ENCODE data around the gene RTKN. TPM values are rescaled to one million over a fixed set of nuclear protein-coding genes. Genes with fewer than 3 reads are reported as not detected.
"Not testable (repeated sequence)": the region's sequence is repeated elsewhere in the genome, so short reads cannot be mapped to it uniquely, and the experiment has no call there.

RTKN gene
- total RNA-seq, 3 donors from 2014 or later = 0.47 to 1.0 (median 0.71) TPM

DNA sequence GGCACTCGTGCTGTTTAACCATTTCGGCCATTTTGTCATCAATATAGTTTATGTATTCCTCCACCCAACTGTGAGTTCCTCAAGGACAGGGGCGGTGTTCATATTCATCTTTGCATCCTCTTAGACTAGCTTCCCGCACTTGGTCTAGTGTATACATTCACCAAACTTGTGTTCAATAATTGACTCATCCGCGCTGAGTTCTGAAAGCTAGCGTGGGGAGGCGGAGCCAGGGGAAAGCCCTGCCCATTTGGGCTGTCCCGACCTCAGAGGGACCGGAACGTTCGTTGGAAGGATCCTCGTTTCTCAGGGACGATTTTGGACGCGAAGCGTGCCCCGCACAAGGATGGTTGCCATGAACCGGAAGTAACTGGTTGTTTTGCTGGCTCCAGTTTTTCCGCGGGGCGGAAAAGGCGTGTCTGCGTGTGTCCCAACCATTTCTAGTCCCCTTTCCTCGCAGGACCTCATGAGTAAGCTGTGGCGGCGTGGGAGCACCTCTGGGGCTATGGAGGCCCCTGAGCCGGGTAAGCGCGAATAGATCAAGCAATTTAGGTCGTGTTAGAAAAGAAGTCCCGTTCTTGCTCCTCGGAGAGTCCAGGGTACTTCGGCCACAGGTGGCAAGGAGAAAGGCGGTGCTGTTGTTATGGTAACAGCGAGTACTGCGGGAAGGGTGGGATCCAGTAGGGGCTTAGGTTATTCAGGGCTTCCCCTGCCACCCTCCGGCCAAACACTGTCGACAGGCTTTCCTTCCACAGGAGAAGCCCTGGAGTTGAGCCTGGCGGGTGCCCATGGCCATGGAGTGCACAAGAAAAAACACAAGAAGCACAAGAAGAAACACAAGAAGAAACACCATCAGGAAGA is 13.1 kb upstream of the RTKN start, which contains the start of gene INO80B:
TSS of gene INO80B (plus strand) at position 434 of the 858 bp plus-strand sequence. CDS start at position 464, 30 bp downstream.
- DNase-seq = peak; percentile 97
- Mint-ChIP-seq H3K27me3 (ENCODE audit: low read depth) (no peaks in the 10 kb centered on the region), H3K9me3 (no peaks in the 10 kb centered on the region), H3K36me3 (ENCODE audit: insufficient read depth) (peaks cover 14% of the 10 kb centered on the region), H3K4me1 (ENCODE audit: low read depth) (peaks cover 59% of the 10 kb centered on the region), H3K4me3 (peak within 1 kb of the TSS; percentile 100)
- peak; percentile 55 to 58 for ATAC-seq

DNA sequence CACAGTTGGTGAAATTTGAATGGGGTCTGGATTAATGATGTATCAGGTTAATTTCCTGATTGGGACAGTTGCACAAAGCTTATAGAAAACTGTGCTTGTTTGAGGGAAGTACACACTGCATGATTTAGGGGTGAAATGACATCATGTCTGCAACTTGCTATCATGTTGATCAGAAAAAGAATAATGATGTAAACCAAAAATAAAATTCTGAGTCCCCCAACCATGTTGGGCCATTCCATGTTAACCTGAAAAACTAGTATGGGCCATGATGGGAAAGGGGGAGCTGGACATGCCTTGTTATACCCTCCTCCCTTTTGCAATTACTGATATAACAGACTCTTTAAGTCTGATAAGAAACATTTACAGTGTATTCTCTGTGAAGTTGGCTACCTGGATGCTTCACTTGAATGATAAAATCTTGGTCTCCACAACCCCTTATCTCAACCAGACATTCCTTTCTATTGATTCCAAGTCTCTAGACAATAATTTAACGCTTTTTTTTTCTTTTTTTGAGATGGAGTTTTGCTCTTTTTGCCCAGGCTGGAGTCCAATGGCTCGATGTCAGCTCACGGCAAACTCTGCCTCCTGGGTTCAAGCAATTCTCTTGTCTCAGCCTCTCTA is 8.9 kb upstream of the RTKN start:
- H3K4me1 Mint-ChIP-seq (ENCODE audit: low read depth) = peaks cover 25% of the 10 kb centered on the region
- no peaks in the 10 kb centered on the region for H3K27me3 Mint-ChIP-seq (ENCODE audit: low read depth)
- no peak for DNase-seq
- no peak for ATAC-seq
- no peaks in the 10 kb centered on the region for H3K9me3 Mint-ChIP-seq
- H3K36me3 Mint-ChIP-seq (ENCODE audit: insufficient read depth) = peaks cover 7% of the 10 kb centered on the region
- H3K4me3 Mint-ChIP-seq = no peak overlapping the region

GRCh38 chr2:74448771-74449170 is 7.0 kb upstream of the RTKN start:
- no peak for DNase-seq
- Mint-ChIP-seq H3K27me3 (ENCODE audit: low read depth) (peaks cover 10% of the 10 kb centered on the region), H3K4me1 (ENCODE audit: low read depth) (peaks cover 10% of the 10 kb centered on the region), H3K9me3 (no peaks in the 10 kb centered on the region), H3K4me3 (no peak overlapping the region), H3K36me3 (ENCODE audit: insufficient read depth) (no peaks in the 10 kb centered on the region)
- no peak for ATAC-seq

- no peak for DNase-seq
- no peak for ATAC-seq
- Mint-ChIP-seq H3K4me1 (ENCODE audit: low read depth) (peaks cover 2% of the 10 kb centered on the region), H3K27me3 (ENCODE audit: low read depth) (peaks cover 12% of the 10 kb centered on the region), H3K4me3 (no peak overlapping the region), H3K9me3 (no peaks in the 10 kb centered on the region), H3K36me3 (ENCODE audit: insufficient read depth) (no peaks in the 10 kb centered on the region)
Measured at GRCh38 chr2:74447230-74447999, 5.7 kb upstream of the RTKN start.

GRCh38 chr2:74444498-74445318 is 3.0 kb upstream of the RTKN start:
- H3K4me1 Mint-ChIP-seq (ENCODE audit: low read depth) = peaks cover 9% of the 10 kb centered on the region

DNA sequence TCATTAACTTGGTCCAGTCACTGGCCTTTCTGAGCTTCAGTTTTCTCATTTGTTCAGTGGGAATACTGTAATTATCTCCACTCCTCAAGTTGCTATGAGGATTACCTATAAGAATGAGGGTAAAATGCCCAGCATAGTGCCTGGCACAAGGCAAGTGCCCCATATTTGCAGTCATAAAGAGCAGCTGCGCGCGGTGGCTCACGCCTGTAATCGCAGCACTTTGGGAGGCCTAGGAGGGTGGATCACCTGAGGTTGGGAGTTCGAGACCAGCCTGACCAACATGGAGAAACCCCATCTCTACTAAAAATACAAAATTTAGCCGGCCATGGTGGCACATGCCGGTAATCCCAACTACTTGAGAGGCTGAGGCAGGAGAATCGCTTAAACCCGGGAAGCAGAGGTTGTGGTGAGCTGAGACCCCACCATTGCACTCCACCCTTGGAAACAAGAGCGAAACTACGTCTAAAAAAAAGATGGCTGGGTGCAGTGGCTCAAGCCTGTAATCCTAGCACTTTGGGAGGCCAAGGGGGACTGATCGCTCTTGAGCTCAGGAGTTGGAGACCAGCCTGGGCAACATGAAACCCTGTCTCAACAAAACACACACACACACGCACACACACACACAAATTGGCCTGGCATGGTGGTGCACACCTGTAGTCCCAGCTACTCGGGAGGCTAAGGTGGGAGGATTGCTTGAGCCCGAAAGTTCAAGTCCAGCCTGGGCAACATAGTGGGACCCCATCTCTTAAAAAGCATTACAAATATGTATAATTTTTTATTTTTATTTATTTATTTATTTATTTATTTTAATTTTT is 953 bp upstream of the RTKN start:
- peaks cover 39% of the 10 kb centered on the region for H3K27me3 Mint-ChIP-seq (ENCODE audit: low read depth)
- peak overlapping the region; percentile 43 for H3K4me3 Mint-ChIP-seq
- ATAC-seq = not testable (repeated sequence)

More at GRCh38 chr2:74444498-74445318, 3.0 kb upstream of the RTKN start:
- no peak for DNase-seq
- Mint-ChIP-seq H3K4me3 (no peak overlapping the region), H3K36me3 (ENCODE audit: insufficient read depth) (no peaks in the 10 kb centered on the region), H3K27me3 (ENCODE audit: low read depth) (peaks cover 30% of the 10 kb centered on the region), H3K9me3 (no peaks in the 10 kb centered on the region)
- no peak for ATAC-seq

GRCh38 chr2:74441170-74441689 is 507 bp downstream of the RTKN start:
- Mint-ChIP-seq H3K4me1 (ENCODE audit: low read depth) (peaks cover 9% of the 10 kb centered on the region), H3K4me3 (peak overlapping the region; percentile 58), H3K9me3 (no peaks in the 10 kb centered on the region), H3K36me3 (ENCODE audit: insufficient read depth) (no peaks in the 10 kb centered on the region), H3K27me3 (ENCODE audit: low read depth) (peaks cover 39% of the 10 kb centered on the region)
- DNase-seq = no peak
- ATAC-seq = peak; percentile 36 to 56

More for the DNA sequence above, 953 bp upstream of the RTKN start:
- not testable (repeated sequence) for H3K36me3 Mint-ChIP-seq (ENCODE audit: insufficient read depth); DNase-seq; H3K9me3 Mint-ChIP-seq; H3K4me1 Mint-ChIP-seq (ENCODE audit: low read depth)

- no peaks in the 10 kb centered on the region for H3K9me3 Mint-ChIP-seq
- H3K36me3 Mint-ChIP-seq (ENCODE audit: insufficient read depth) = no peaks in the 10 kb centered on the region
- peaks cover 39% of the 10 kb centered on the region for H3K27me3 Mint-ChIP-seq (ENCODE audit: low read depth)
- peak; percentile 82 to 83 for ATAC-seq
- H3K4me1 Mint-ChIP-seq (ENCODE audit: low read depth) = peaks cover 9% of the 10 kb centered on the region
- peak overlapping the region; percentile 58 for H3K4me3 Mint-ChIP-seq
- no peak for DNase-seq
Measured at GRCh38 chr2:74440378-74441169, 1.2 kb downstream of the RTKN start.

- DNase-seq (no peak), ATAC-seq (no peak)
- H3K36me3 Mint-ChIP-seq (ENCODE audit: insufficient read depth) = no peaks in the 10 kb centered on the region
- H3K9me3 Mint-ChIP-seq = no peaks in the 10 kb centered on the region
- H3K4me1 Mint-ChIP-seq (ENCODE audit: low read depth) = peaks cover 9% of the 10 kb centered on the region
- H3K4me3 Mint-ChIP-seq = peak overlapping the region; percentile 52
- H3K27me3 Mint-ChIP-seq (ENCODE audit: low read depth) = peaks cover 36% of the 10 kb centered on the region
Measured at GRCh38 chr2:74439803-74440377, 1.8 kb downstream of the RTKN start.

GRCh38 chr2:74439373-74439772 is 2.4 kb downstream of the RTKN start:
- no peaks in the 10 kb centered on the region for H3K9me3 Mint-ChIP-seq
- DNase-seq (no peak), ATAC-seq (no peak)
- no peaks in the 10 kb centered on the region for H3K36me3 Mint-ChIP-seq (ENCODE audit: insufficient read depth)
- peaks cover 9% of the 10 kb centered on the region for H3K4me1 Mint-ChIP-seq (ENCODE audit: low read depth)
- peaks cover 30% of the 10 kb centered on the region for H3K27me3 Mint-ChIP-seq (ENCODE audit: low read depth)
- no peak overlapping the region for H3K4me3 Mint-ChIP-seq

GRCh38 chr2:74438248-74438647 is 3.5 kb downstream of the RTKN start:
- Mint-ChIP-seq H3K36me3 (ENCODE audit: insufficient read depth) (no peaks in the 10 kb centered on the region), H3K27me3 (ENCODE audit: low read depth) (peaks cover 30% of the 10 kb centered on the region), H3K9me3 (no peaks in the 10 kb centered on the region), H3K4me3 (no peak overlapping the region), H3K4me1 (ENCODE audit: low read depth) (peaks cover 9% of the 10 kb centered on the region)
- ATAC-seq = no peak
- no peak for DNase-seq

All from activated T-cell treated with anti-CD3 and anti-CD28 coated beads, Interleukin-2, amount 50 U/mL, for 4 hours (primary cell).